B cell (primary cell): Measurements from ENCODE around the gene AGXT.

Source experiments
- CTCF ChIP-seq: fragments of 200-600 bp; IDR thresholded peaks from one replicate; pipeline ENCODE4 v1.8.0; 2022; ENCODE audit warnings: antibody characterized with exemption, mild to moderate bottlenecking
- EZH2 ChIP-seq: IDR thresholded peaks from 2 replicates; pipeline ENCODE4 v1.6.1; 2012; ENCODE audit warnings: borderline replicate concordance, low read depth, mild to moderate bottlenecking, moderate library complexity, low read length; ENCODE audit not compliant: insufficient read depth, poor library complexity, severe bottlenecking

- no peak for TF ChIP-seq CTCF
- TF ChIP-seq EZH2, result no peak
Measured at GRCh38 chr2:240820607-240821428, 47.8 kb upstream of the AGXT start.
